ENCODE measurements around the gene BTG2. TPM values are rescaled to one million over a fixed set of nuclear protein-coding genes. Genes with fewer than 3 reads are reported as not detected.

The BTG2 gene
- total RNA-seq, 1 donor, result 14.5 TPM

DNA sequence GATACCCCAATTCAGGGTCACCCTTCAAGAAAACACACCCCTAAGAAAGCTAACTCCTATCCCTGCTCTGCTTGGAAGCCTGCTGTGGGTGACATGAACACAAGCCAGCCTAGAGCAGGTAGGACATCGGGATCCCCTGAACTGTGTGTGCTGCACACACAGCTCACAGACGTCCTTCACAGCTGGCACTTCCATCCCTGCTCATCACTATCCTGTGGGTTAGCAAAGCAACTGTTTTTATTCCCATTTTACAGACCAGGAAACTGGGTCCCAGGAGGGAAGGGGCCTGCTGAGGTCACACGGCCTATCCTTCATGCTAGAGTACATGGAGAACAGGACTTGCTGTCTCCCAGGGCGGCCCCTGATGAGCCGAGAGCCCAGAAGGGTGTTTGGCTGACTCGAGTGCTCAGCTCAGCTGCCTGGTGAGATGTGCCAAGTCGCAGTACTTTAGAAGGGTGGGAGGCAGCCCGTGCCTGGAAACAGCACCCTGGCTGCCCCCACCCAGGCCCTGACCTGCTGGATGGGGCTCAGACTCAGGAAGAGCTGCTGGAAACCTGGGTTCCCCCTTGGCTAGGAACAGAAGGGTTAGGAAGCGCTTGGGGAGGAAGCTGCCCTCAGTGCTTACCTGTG is 28.3 kb upstream of the BTG2 start:
- Histone ChIP-seq H3K4me3 (ENCODE audit: insufficient read depth, low read length) (no peak overlapping the region), H3K4me2 (ENCODE audit: insufficient read depth, low read length) (no peak overlapping the region), H3K36me3 (ENCODE audit: insufficient read depth, low read length) (no peaks in the 10 kb centered on the region), H3K4me1 (ENCODE audit: insufficient read depth, low read length) (peaks cover 23% of the 10 kb centered on the region), H3K79me2 (ENCODE audit: insufficient read depth, low read length) (no peaks in the 10 kb centered on the region), H3K27ac (ENCODE audit: low read depth, low read length) (no peak overlapping the region), H3K27me3 (ENCODE audit: insufficient read depth, low read length) (no peaks in the 10 kb centered on the region), H4K20me1 (ENCODE audit: insufficient read depth, low read length) (no peaks in the 10 kb centered on the region), H2AFZ (ENCODE audit: low read length) (no peak overlapping the region), H3K9me3 (ENCODE audit: low read depth, low read length) (no peaks in the 10 kb centered on the region)
- DNase-seq (ENCODE audit: insufficient read length, low spot score, missing footprints), result no peak
- TF ChIP-seq, protein P1, sequence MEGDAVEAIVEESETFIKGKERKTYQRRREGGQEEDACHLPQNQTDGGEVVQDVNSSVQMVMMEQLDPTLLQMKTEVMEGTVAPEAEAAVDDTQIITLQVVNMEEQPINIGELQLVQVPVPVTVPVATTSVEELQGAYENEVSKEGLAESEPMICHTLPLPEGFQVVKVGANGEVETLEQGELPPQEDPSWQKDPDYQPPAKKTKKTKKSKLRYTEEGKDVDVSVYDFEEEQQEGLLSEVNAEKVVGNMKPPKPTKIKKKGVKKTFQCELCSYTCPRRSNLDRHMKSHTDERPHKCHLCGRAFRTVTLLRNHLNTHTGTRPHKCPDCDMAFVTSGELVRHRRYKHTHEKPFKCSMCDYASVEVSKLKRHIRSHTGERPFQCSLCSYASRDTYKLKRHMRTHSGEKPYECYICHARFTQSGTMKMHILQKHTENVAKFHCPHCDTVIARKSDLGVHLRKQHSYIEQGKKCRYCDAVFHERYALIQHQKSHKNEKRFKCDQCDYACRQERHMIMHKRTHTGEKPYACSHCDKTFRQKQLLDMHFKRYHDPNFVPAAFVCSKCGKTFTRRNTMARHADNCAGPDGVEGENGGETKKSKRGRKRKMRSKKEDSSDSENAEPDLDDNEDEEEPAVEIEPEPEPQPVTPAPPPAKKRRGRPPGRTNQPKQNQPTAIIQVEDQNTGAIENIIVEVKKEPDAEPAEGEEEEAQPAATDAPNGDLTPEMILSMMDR (IDR thresholded peaks at IDR 0.05; ENCODE audit: extremely low read depth, low read depth, low read length), result no peak

DNA sequence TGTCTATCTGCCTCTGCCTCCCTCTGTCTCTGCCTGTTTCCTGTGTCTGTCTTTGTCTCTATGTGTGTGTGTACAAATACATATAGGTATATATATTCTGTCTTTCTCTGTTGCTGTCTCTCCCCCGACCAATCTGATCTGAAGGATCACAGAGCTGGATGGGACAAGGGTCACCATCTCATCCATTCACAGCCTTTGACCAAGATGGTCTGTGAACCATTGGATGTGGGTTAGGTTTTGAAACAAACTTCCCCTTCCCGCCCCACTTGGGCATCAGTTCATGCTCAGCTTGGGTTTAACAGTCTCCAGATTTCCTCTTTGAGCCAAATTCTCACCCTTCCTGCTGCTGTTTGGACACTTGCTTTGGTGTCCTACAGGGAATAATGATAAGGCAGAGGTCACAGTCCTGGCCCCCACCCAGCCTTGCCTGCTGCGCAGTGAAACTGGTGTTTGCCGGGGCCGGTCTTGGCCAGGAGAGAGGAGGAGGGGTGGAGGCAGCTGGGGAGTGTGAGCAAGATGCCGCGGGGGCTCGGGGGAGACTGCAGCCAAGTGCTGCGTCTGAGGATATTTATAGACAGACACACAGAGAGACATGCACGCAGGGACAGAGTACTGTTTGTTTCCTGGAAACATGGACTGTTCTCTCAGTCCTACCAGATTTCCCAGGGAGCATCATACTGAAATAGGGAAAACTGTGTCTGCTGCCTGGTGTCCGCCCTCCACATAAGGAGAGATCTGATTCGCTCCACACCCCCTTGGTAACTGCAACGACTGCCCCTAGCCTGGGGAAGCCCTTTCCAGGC is 27.0 kb upstream of the BTG2 start:
- no peaks in the 10 kb centered on the region for H3K9me3 ChIP-seq (ENCODE audit: low read depth, low read length)
- H3K27ac ChIP-seq (ENCODE audit: low read depth, low read length), result peak overlapping the region; percentile 59
- no peaks in the 10 kb centered on the region for H4K20me1 ChIP-seq (ENCODE audit: insufficient read depth, low read length)
- peak overlapping the region; percentile 65 for H3K4me3 ChIP-seq (ENCODE audit: insufficient read depth, low read length)
- peaks cover 5% of the 10 kb centered on the region for H3K27me3 ChIP-seq (ENCODE audit: insufficient read depth, low read length)
- H3K79me2 ChIP-seq (ENCODE audit: insufficient read depth, low read length), result no peaks in the 10 kb centered on the region
- TF ChIP-seq, protein P1 (IDR thresholded peaks at IDR 0.05; ENCODE audit: extremely low read depth, low read depth, low read length), result no peak
- peak overlapping the region; percentile 96 for H2AFZ ChIP-seq (ENCODE audit: low read length)
- H3K36me3 ChIP-seq (ENCODE audit: insufficient read depth, low read length), result no peaks in the 10 kb centered on the region
- peak overlapping the region; percentile 86 for H3K4me2 ChIP-seq (ENCODE audit: insufficient read depth, low read length)
- peaks cover 17% of the 10 kb centered on the region for H3K4me1 ChIP-seq (ENCODE audit: insufficient read depth, low read length)
- DNase-seq (ENCODE audit: insufficient read length, low spot score, missing footprints), result peak; percentile 92

DNA sequence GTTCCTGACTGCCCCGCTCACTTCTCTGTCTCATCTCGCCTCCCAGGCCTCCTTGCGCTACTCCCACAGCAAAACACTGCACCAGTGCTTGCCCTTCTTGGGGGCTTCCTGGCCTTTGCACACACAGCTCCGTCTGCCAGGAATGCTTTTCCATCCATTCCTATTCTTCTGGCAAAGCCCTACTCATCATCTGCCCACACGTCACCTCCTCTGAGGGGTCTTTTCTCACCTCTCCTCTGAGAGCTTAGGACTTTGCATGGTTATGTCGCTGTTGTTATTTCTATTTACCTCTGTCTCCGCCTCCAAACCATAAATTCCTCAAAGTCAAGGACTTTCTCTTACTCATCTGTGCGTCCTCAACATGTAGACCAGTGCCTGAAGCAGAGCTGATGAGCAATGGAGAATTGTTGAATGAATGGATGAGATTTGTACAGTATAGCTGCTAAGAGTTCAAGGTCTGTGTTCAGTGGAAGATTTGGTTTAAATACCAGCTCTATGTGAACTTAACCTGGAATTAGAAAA is 26.4 kb upstream of the BTG2 start:
- Histone ChIP-seq H3K27ac (ENCODE audit: low read depth, low read length) (peak overlapping the region; percentile 59), H3K4me3 (ENCODE audit: insufficient read depth, low read length) (peak overlapping the region; percentile 65), H3K36me3 (ENCODE audit: insufficient read depth, low read length) (no peaks in the 10 kb centered on the region), H3K27me3 (ENCODE audit: insufficient read depth, low read length) (peaks cover 6% of the 10 kb centered on the region), H2AFZ (ENCODE audit: low read length) (peak overlapping the region; percentile 96), H3K4me1 (ENCODE audit: insufficient read depth, low read length) (peaks cover 17% of the 10 kb centered on the region), H4K20me1 (ENCODE audit: insufficient read depth, low read length) (no peaks in the 10 kb centered on the region), H3K4me2 (ENCODE audit: insufficient read depth, low read length) (peak overlapping the region; percentile 86), H3K9me3 (ENCODE audit: low read depth, low read length) (no peaks in the 10 kb centered on the region), H3K79me2 (ENCODE audit: insufficient read depth, low read length) (no peaks in the 10 kb centered on the region)
- TF ChIP-seq, protein P1 (IDR thresholded peaks at IDR 0.05; ENCODE audit: extremely low read depth, low read depth, low read length), result no peak
- DNase-seq (ENCODE audit: insufficient read length, low spot score, missing footprints), result no peak

DNA sequence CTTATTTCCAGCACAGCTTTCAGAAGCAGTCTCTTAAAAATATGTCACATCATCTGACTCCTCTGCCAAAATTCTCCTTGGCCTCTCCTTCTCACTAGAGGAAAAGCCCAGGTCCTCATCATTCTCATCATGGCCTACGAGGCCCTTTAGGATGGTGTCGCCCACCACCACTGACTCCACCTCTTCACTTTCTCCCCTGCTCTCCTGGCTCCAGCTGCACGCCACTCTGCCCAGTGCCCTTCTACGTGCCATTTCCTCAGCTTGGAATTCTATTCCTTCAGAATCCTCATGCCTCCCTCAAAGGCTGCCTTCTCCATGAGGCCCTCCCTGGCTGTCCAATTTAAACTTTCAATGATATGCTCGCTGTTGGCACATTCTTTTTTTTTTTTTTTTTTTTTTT is 25.3 kb upstream of the BTG2 start:
- Histone ChIP-seq H2AFZ (ENCODE audit: low read length) (no peak overlapping the region), H3K4me3 (ENCODE audit: insufficient read depth, low read length) (no peak overlapping the region), H3K9me3 (ENCODE audit: low read depth, low read length) (no peaks in the 10 kb centered on the region), H3K4me1 (ENCODE audit: insufficient read depth, low read length) (peaks cover 12% of the 10 kb centered on the region), H4K20me1 (ENCODE audit: insufficient read depth, low read length) (no peaks in the 10 kb centered on the region), H3K27me3 (ENCODE audit: insufficient read depth, low read length) (peaks cover 16% of the 10 kb centered on the region), H3K4me2 (ENCODE audit: insufficient read depth, low read length) (no peak overlapping the region), H3K36me3 (ENCODE audit: insufficient read depth, low read length) (no peaks in the 10 kb centered on the region), H3K27ac (ENCODE audit: low read depth, low read length) (no peak overlapping the region), H3K79me2 (ENCODE audit: insufficient read depth, low read length) (no peaks in the 10 kb centered on the region)
- TF ChIP-seq, protein P1 (IDR thresholded peaks at IDR 0.05; ENCODE audit: extremely low read depth, low read depth, low read length), result no peak
- no peak for DNase-seq (ENCODE audit: insufficient read length, low spot score, missing footprints)

Data from osteoblast (primary cell).